MM.1S (cell line): Measurements from ENCODE around the gene MALL.

Experiments
- CTCF ChIP-seq: fragments of 300-600 bp; sonication (generic); IDR thresholded peaks from 2 replicates; pipeline ENCODE4 v1.5.1; 2016; ENCODE audit warnings: antibody characterized with exemption, low read length, mixed read lengths
- EZH2 ChIP-seq: fragments of 300-600 bp; sonication (generic); optimal IDR thresholded peaks from 2 replicates; pipeline ENCODE3; 2017; ENCODE audit warnings: low read depth, mild to moderate bottlenecking, antibody characterized with exemption, low read length, mixed read lengths

GRCh38 chr2:110130757-110131156 lies 15.1 kb upstream of the MALL start:
- no peak for TF ChIP-seq EZH2
- TF ChIP-seq CTCF = no peak
